ENCODE results near the gene FSTL4.

Gene FSTL4

GRCh38 chr5:133155326-133155969 is 456.9 kb downstream of the FSTL4 start:
- in situ Hi-C loops (cut with HindIII; ENCODE audit: low sequenced_read_pairs) = no loop called here

GRCh38 chr5:133154274-133155075 is 457.9 kb downstream of the FSTL4 start:
- in situ Hi-C loops (cut with HindIII; ENCODE audit: low sequenced_read_pairs) = loop anchor here (5.0 kb wide), 1 partner anchor 58 kb away; no protein-coding TSS in a partner anchor

DNA sequence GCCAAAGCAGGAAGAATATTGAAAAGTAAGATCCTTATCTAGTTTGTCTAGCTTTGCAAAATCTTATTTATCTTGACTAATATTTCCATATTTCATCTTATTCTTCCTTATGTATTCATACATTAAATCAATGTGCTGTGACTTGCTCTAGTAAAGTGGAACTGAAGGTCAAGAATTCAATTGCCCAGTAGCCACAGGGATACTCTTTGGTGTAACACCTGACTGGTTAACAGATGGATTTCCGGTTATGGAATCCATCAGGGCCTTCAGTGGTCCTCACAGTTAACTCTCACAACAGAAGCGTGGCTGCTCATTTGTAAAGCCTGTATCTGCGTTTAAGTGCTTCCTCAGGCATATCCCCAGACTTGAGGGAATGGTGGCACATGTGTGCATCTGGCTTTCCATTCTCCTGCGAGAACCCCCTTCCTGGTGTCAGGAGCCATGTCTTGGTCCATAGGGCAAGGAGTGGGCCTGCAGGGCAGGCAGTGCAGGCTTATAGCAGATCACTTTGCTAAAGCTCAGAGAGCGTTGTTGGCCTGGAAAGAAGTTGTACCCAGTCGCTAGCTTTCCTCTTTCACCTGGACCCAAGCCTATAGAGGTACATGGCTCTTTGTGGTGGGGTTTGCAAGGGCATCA is 461.3 kb downstream of the FSTL4 start:
- in situ Hi-C loops (cut with HindIII; ENCODE audit: low sequenced_read_pairs) = loop anchor here (5.0 kb wide), 1 partner anchor 61 kb away; no protein-coding TSS in a partner anchor

- in situ Hi-C loops (cut with HindIII; ENCODE audit: low sequenced_read_pairs) = no loop called here
Observed at GRCh38 chr5:133149345-133149744, 463.0 kb downstream of the FSTL4 start.

GRCh38 chr5:133147815-133148567 is 464.4 kb downstream of the FSTL4 start:
- in situ Hi-C loops (cut with HindIII; ENCODE audit: low sequenced_read_pairs) = no loop called here

GRCh38 chr5:133147411-133147810 is 464.9 kb downstream of the FSTL4 start:
- in situ Hi-C loops (cut with HindIII; ENCODE audit: low sequenced_read_pairs) = no loop called here

Data from endothelial cell of hepatic sinusoid (primary cell).